ENCODE measurements around the gene PDE12.
"Not testable (repeated sequence)": the region's sequence is repeated elsewhere in the genome, so short reads cannot be mapped to it uniquely, and the experiment has no call there.

PDE12 gene

GRCh38 chr3:57583544-57583943 lies 27.5 kb downstream of the PDE12 start:
- DNase-seq (ENCODE audit: low spot score): no peak

GRCh38 chr3:57586778-57587177 lies 30.7 kb downstream of the PDE12 start:
- no peak for DNase-seq (ENCODE audit: low spot score)

GRCh38 chr3:57587905-57588304 lies 31.8 kb downstream of the PDE12 start:
- no peak for DNase-seq (ENCODE audit: low spot score)

- no peak for DNase-seq (ENCODE audit: low spot score)
Measured at GRCh38 chr3:57592306-57592705, 36.2 kb downstream of the PDE12 start.

GRCh38 chr3:57594144-57594543 lies 38.1 kb downstream of the PDE12 start:
- DNase-seq (ENCODE audit: low spot score): no peak

GRCh38 chr3:57594576-57594975 lies 38.5 kb downstream of the PDE12 start:
- no peak for DNase-seq (ENCODE audit: low spot score)

- peak; percentile 19 for DNase-seq (ENCODE audit: low spot score)
Measured at GRCh38 chr3:57596495-57597126, 40.5 kb downstream of the PDE12 start.

GRCh38 chr3:57597127-57597923 lies 41.3 kb downstream of the PDE12 start, which contains the start of gene ARF4:
Gene ARF4, minus strand, starts transcription at chr3:57597344. Its CDS starts 204 bp downstream, at chr3:57597140.
- peak; percentile 61 for DNase-seq (ENCODE audit: low spot score)

GRCh38 chr3:57598765-57599360 lies 42.8 kb downstream of the PDE12 start:
- DNase-seq (ENCODE audit: low spot score): no peak

- no peak for DNase-seq (ENCODE audit: low spot score)
Measured at GRCh38 chr3:57600195-57600594, 44.1 kb downstream of the PDE12 start.

GRCh38 chr3:57604971-57605370 lies 48.9 kb downstream of the PDE12 start:
- DNase-seq (ENCODE audit: low spot score): no peak

GRCh38 chr3:57605683-57606082 lies 49.6 kb downstream of the PDE12 start:
- no peak for DNase-seq (ENCODE audit: low spot score)

- DNase-seq (ENCODE audit: low spot score): not testable (repeated sequence)
Measured at GRCh38 chr3:57611870-57612269, 55.8 kb downstream of the PDE12 start.

- DNase-seq (ENCODE audit: low spot score): no peak
Measured at GRCh38 chr3:57616233-57616632, 60.2 kb downstream of the PDE12 start.
